CD14-positive monocyte (primary cell): ENCODE results near the gene SUPT6H. TPM values are rescaled to one million over a fixed set of nuclear protein-coding genes. Genes with fewer than 3 reads are reported as not detected.

ENCODE experiments used
- DNase-seq, 3 donors: peaks; one replicate each; pipeline ENCODE4 v3.0.0-alpha.2; 2011 to 2022
- H2AFZ ChIP-seq: 2 replicates; pipeline ENCODE4 v1.6.0; 2012; ENCODE audit warnings: mild to moderate bottlenecking, low read depth, low read length, inconsistent platforms; ENCODE audit not compliant: insufficient read depth, poor library complexity, severe bottlenecking
- H3K27ac ChIP-seq, 2 donors: 1 replicate in 1 of 2; 2 replicates in 1 of 2; pipeline ENCODE4 v1.5.1; 2012 to 2013; ENCODE audit warnings: low read length in 2 of 2, control low read depth in 1 of 2, inconsistent platforms in 1 of 2, low read depth in 1 of 2, mild to moderate bottlenecking in 1 of 2
- H3K27me3 ChIP-seq, 2 donors: one replicate each; pipeline versions ENCODE4 v1.6.0 to v1.6.1; 2011 to 2013; ENCODE audit warnings: low read length in 2 of 2; ENCODE audit not compliant: control insufficient read depth in 2 of 2, insufficient read depth in 2 of 2
- H3K36me3 ChIP-seq, 2 donors: replicated peaks in 1 of 2; 1 replicate in 1 of 2; 2 replicates in 1 of 2; pipeline versions ENCODE4 v1.5.1 to v1.6.1; 2012 to 2013; ENCODE audit warnings: low read length in 2 of 2, control low read depth in 1 of 2, inconsistent platforms in 1 of 2, mild to moderate bottlenecking in 1 of 2; ENCODE audit not compliant: insufficient read depth in 2 of 2, control insufficient read depth in 1 of 2
- H3K4me1 ChIP-seq, 2 donors: 1 replicate in 1 of 2; 2 replicates in 1 of 2; pipeline versions ENCODE4 v1.5.1 to v1.6.1; 2012 to 2013; ENCODE audit warnings: low read length in 2 of 2, control low read depth in 1 of 2, inconsistent platforms in 1 of 2, mild to moderate bottlenecking in 1 of 2, moderate library complexity in 1 of 2; ENCODE audit not compliant: insufficient read depth in 2 of 2, control insufficient read depth in 1 of 2
- H3K4me2 ChIP-seq: replicated peaks from 2 replicates; pipeline ENCODE3; 2012; ENCODE audit warnings: low read length, moderate library complexity, mild to moderate bottlenecking; ENCODE audit not compliant: poor library complexity, severe bottlenecking; ENCODE audit errors: extremely low read depth
- H3K4me3 ChIP-seq, 3 experiments: fragments of 200-600 bp in 1 of 3; sonication (generic) in 1 of 3; replicated peaks in 1 of 3; 1 replicate in 2 of 3; 2 replicates in 1 of 3; pipeline ENCODE4 v1.5.1; 2011 to 2013; ENCODE audit warnings: low read length in 3 of 3, mild to moderate bottlenecking in 3 of 3, control low read depth in 2 of 3, low read depth in 2 of 3, inconsistent platforms in 1 of 3, moderate library complexity in 1 of 3
- H3K79me2 ChIP-seq: 2 replicates; pipeline ENCODE4 v1.6.0; 2012; ENCODE audit warnings: mild to moderate bottlenecking, control low read depth, inconsistent platforms, low read length, moderate library complexity; ENCODE audit not compliant: insufficient read depth
- H3K9ac ChIP-seq: 2 replicates; pipeline ENCODE4 v1.6.0; 2017; ENCODE audit warnings: low read length, mild to moderate bottlenecking; ENCODE audit not compliant: insufficient read depth, poor library complexity, severe bottlenecking
- H3K9me3 ChIP-seq, 2 donors: replicated peaks in 1 of 2; 1 replicate in 1 of 2; 2 replicates in 1 of 2; pipeline versions ENCODE4 v1.5.1 to v1.6.1; 2012 to 2013; ENCODE audit warnings: low read length in 2 of 2, control low read depth in 1 of 2; ENCODE audit not compliant: control insufficient read depth in 1 of 2, insufficient read depth in 1 of 2
- H4K20me1 ChIP-seq: 2 replicates; pipeline ENCODE4 v1.6.0; 2012; ENCODE audit warnings: mild to moderate bottlenecking, low read length, control low read depth, moderate library complexity; ENCODE audit not compliant: insufficient read depth
- H3K27ac Mint-ChIP-seq, 7 donors: one replicate each; pipeline ENCODE4 v1.8.0; 2020; ENCODE audit warnings: mild to moderate bottlenecking in 7 of 7, mixed read lengths in 7 of 7, moderate library complexity in 6 of 7, inconsistent platforms in 2 of 7
- H3K27me3 Mint-ChIP-seq, 3 donors: one replicate each; pipeline ENCODE4 v1.8.0; 2021 to 2022; ENCODE audit warnings: low read depth in 3 of 3, mild to moderate bottlenecking in 3 of 3, mixed read lengths in 3 of 3, moderate library complexity in 3 of 3, inconsistent platforms in 1 of 3
- H3K36me3 Mint-ChIP-seq, 2 donors: one replicate each; pipeline ENCODE4 v1.8.0; 2020; ENCODE audit warnings: mixed read lengths in 2 of 2, inconsistent platforms in 1 of 2, mild to moderate bottlenecking in 1 of 2
- H3K4me1 Mint-ChIP-seq: one replicate; pipeline ENCODE4 v1.8.0; 2020; ENCODE audit warnings: mild to moderate bottlenecking, mixed read lengths
- H3K4me3 Mint-ChIP-seq, 2 donors: one replicate each; pipeline ENCODE4 v1.8.0; 2020; ENCODE audit warnings: mild to moderate bottlenecking in 2 of 2, mixed read lengths in 2 of 2, moderate library complexity in 1 of 2
- H3K9me3 Mint-ChIP-seq, 7 donors: one replicate each; pipeline ENCODE4 v1.8.0; 2020 to 2022; ENCODE audit warnings: mixed read lengths in 7 of 7, mild to moderate bottlenecking in 6 of 7, moderate library complexity in 6 of 7, inconsistent platforms in 2 of 7
- WGBS: methylation state at CpG from one replicate; pipeline ENCODE4 v1.1.5; 2013; ENCODE audit warnings: missing lambda C conversion rate; ENCODE audit not compliant: insufficient coverage; 5-methylcytosine and 5-hydroxymethylcytosine counted together
- intact Hi-C, 2 donors: fragments of 100-400 bp; cut with micrococcal nuclease; formaldehyde crosslinking; loops; one replicate each; pipeline versions ENCODE4 v1.15.0 to v1.15.1; 2023
- polyA plus RNA-seq, 3 donors: library from polyadenylated mRNA; depleted of rRNA in 1 of 3; unstranded in 2 of 3; stranded (reverse) in 1 of 3; fragments of 300-500 nt in 2 of 3; fragments of >200 nt in 1 of 3; fragmentation: Illumina TruSeq in 2 of 3; gene quantifications; 1 replicate in 2 of 3; 2 replicates in 1 of 3; pipeline ENCODE4 v1.2.3, GENCODE V29; 2012 to 2021
- TF ChIP-seq, protein P1 (sequence below): fragments of 200-600 bp; IDR thresholded peaks from one replicate; pipeline ENCODE4 v1.8.0; 2022; ENCODE audit warnings: antibody characterized with exemption, mild to moderate bottlenecking

The SUPT6H gene
- polyA plus RNA-seq, 3 donors, result 3.8 to 33.9 (median 7.8) TPM

DNA sequence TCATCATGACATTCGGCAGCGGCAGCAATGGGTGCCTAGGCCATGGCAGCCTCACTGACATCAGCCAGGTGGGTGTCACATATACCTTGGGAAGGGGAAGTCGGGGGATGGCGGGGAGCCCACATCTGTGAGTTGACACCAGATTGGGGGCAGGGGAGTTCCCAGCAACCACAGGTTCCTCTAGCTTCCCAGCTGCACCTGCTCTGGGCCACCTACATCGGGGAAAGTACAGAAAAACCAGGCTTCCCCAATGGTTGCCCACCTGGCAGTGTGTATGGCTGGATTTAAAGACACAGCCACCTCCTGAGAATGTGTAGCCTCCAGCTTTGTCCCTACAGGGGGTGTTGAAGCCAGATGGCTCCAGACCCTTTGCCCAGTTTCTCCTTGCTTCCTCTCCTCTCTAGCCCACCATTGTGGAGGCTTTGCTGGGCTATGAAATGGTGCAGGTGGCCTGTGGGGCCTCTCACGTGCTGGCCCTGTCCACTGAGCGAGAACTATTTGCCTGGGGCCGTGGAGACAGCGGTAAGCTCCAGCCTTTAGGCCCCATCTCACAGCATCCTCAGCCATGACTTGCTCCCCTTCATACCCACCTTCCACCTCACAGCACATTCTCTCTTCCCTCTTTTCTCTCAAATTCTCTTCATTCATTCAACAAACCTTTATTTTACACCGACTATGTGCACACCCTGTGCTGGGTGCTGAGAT, 76.8 kb downstream of the SUPT6H start:
- Histone ChIP-seq H2AFZ (no peak overlapping the region), H3K9ac (no peak overlapping the region), H3K9me3 (no peaks in the 10 kb centered on the region), H3K79me2 (no peaks in the 10 kb centered on the region), H3K4me1 (peaks cover 31 to 33% of the 10 kb centered on the region in 2 donors), H3K27me3 (no peaks in the 10 kb centered on the region), H3K4me2 (no peak overlapping the region), H3K36me3 (no peaks in the 10 kb centered on the region), H4K20me1 (no peaks in the 10 kb centered on the region), H3K27ac (no peak overlapping the region), H3K4me3 (no peak overlapping the region)
- DNase-seq, result no peak
- intact Hi-C loops, result no loop called here
- H3K9me3 Mint-ChIP-seq, result peaks cover 0 to 3% (median 0%) of the 10 kb centered on the region in 7 donors
- peaks cover 14 to 16% of the 10 kb centered on the region in 2 donors for H3K36me3 Mint-ChIP-seq
- H3K27ac Mint-ChIP-seq, result peak overlapping the region in 1 of 7 donors; percentile 27
- WGBS, result 76% methylated on average over 6 of the region's 10 CpGs
- no peak overlapping the region for H3K4me3 Mint-ChIP-seq
- TF ChIP-seq, protein P1, sequence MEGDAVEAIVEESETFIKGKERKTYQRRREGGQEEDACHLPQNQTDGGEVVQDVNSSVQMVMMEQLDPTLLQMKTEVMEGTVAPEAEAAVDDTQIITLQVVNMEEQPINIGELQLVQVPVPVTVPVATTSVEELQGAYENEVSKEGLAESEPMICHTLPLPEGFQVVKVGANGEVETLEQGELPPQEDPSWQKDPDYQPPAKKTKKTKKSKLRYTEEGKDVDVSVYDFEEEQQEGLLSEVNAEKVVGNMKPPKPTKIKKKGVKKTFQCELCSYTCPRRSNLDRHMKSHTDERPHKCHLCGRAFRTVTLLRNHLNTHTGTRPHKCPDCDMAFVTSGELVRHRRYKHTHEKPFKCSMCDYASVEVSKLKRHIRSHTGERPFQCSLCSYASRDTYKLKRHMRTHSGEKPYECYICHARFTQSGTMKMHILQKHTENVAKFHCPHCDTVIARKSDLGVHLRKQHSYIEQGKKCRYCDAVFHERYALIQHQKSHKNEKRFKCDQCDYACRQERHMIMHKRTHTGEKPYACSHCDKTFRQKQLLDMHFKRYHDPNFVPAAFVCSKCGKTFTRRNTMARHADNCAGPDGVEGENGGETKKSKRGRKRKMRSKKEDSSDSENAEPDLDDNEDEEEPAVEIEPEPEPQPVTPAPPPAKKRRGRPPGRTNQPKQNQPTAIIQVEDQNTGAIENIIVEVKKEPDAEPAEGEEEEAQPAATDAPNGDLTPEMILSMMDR, result no peak
- H3K27me3 Mint-ChIP-seq, result peaks cover 6 to 21% (median 8%) of the 10 kb centered on the region in 3 donors
- peaks cover 22% of the 10 kb centered on the region for H3K4me1 Mint-ChIP-seq

DNA sequence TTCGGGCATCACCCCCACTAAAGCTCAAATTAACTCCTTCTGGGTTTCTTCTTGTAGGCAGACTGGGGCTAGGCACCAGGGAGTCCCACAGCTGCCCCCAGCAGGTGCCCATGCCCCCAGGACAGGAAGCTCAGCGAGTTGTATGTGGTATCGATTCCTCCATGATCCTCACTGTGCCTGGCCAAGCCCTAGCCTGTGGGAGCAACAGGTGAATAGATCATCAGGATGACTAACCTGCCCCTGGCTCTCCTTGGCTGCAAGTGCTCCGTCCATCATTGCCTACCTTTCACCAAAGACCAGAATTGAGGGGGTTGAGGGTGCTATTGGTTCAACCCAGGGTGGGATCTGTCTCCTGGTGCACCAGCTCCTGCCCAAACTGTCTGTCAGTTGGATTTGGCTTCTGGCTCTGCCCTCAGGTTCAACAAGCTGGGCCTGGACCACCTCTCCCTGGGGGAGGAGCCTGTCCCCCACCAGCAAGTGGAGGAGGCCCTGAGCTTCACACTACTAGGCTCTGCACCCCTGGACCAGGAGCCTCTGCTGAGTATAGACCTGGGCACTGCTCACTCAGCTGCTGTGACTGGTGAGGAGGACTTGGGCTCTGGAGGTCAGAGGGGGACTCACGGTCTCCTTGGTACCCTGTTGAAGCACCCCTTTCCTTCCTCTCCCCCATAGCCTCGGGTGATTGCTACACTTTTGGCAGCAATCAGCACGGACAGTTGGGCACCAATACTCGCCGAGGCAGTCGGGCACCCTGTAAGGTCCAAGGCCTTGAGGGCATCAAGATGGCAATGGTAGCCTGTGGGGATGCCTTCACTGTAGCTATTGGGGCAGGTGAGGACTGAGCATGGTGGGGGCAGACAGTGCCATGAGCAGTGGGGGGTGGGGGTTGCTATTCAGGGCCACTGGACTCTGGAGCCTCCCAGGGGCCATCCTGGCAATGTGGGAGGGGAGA, 78.7 kb downstream of the SUPT6H start:
- intact Hi-C loops, result loop anchor here (1.0 to 10.0 kb wide), 2 partner anchors 10 to 214 kb away; partner anchors contain the start of gene PHF12 (in 1 of the 2)
- peak overlapping the region in 1 of 2 donors; percentile 46 for H3K4me3 Mint-ChIP-seq
- Histone ChIP-seq H3K27ac (no peak overlapping the region), H3K9ac (no peak overlapping the region), H3K36me3 (no peaks in the 10 kb centered on the region), H3K27me3 (peaks cover 4 to 15% of the 10 kb centered on the region in 2 donors), H3K4me3 (peak overlapping the region in 1 of 3 experiments; percentile 30), H3K4me1 (peaks cover 49% of the 10 kb centered on the region in 2 donors), H3K4me2 (peak overlapping the region; percentile 38), H4K20me1 (peaks cover 7% of the 10 kb centered on the region), H3K9me3 (no peaks in the 10 kb centered on the region), H2AFZ (no peak overlapping the region), H3K79me2 (no peaks in the 10 kb centered on the region)
- peak overlapping the region in 2 of 7 donors; percentile 21 to 77 for H3K27ac Mint-ChIP-seq
- H3K27me3 Mint-ChIP-seq, result peaks cover 12 to 30% (median 22%) of the 10 kb centered on the region in 3 donors
- 60% methylated on average over 2 of the region's 10 CpGs for WGBS
- no peak for DNase-seq
- TF ChIP-seq, protein P1, result no peak
- peaks cover 0 to 8% (median 0%) of the 10 kb centered on the region in 7 donors for H3K9me3 Mint-ChIP-seq
- H3K4me1 Mint-ChIP-seq, result peaks cover 31% of the 10 kb centered on the region
- peaks cover 10 to 12% of the 10 kb centered on the region in 2 donors for H3K36me3 Mint-ChIP-seq
